SK-N-SH (cell line): Measurements from ENCODE around the gene TMPRSS13. TPM values are rescaled to one million over a fixed set of nuclear protein-coding genes. Genes with fewer than 3 reads are reported as not detected.

ENCODE experiments used
- CTCF ChIA-PET: fragments of 300-600, 350-600 bp; formaldehyde crosslinking; extraction: SDS; loops from one replicate; lab custom pipeline; 2021; lab: Yijun Ruan, JAX
- POLR2A ChIA-PET: fragments of 350-600 bp; sonication (Branson Sonifier 250); formaldehyde crosslinking; extraction: SDS; loops from one replicate; lab custom pipeline; 2020; ENCODE audit warnings: antibody characterized with exemption, inconsistent platforms; lab: Yijun Ruan, JAX
- DNase-seq: peaks from one replicate; pipeline ENCODE4 v3.0.0; 2012
- H2AFZ ChIP-seq: fragments of 200-600 bp; sonication (generic); 2 replicates; pipeline ENCODE4 v1.8.1; 2016; ENCODE audit warnings: antibody characterized with exemption, mild to moderate bottlenecking, low read depth
- H3F3A ChIP-seq: fragments of 200-600 bp; sonication (generic); replicated peaks from 2 replicates; pipeline ENCODE3; 2016; ENCODE audit warnings: antibody characterized with exemption, mild to moderate bottlenecking; ENCODE audit not compliant: insufficient read depth
- H3K27ac ChIP-seq, 2 experiments: fragments of 200-500 bp in 1 of 2; fragments of 200-600 bp in 1 of 2; sonication (Bioruptor generic) in 1 of 2; sonication (generic), shearing (Covaris generic) in 1 of 2; 2 replicates each; pipeline versions ENCODE4 v1.5.1 to v1.6.1; 2014 to 2016; ENCODE audit warnings: low read depth in 2 of 2, inconsistent platforms in 1 of 2, low read length in 1 of 2, mild to moderate bottlenecking in 1 of 2, mixed read lengths in 1 of 2
- H3K27me3 ChIP-seq: fragments of 200-600 bp; sonication (generic), shearing (Covaris generic); 2 replicates; pipeline ENCODE4 v1.6.1; 2016; ENCODE audit warnings: mixed run types; ENCODE audit not compliant: insufficient read depth
- H3K36me3 ChIP-seq, 2 experiments: fragments of 200-500 bp in 1 of 2; fragments of 200-600 bp in 1 of 2; sonication (Bioruptor generic) in 1 of 2; sonication (generic) in 1 of 2; replicated peaks in 1 of 2; 2 replicates each; pipeline versions ENCODE3 to v1.5.1; 2014 to 2016; ENCODE audit warnings: low read length in 1 of 2, mild to moderate bottlenecking in 1 of 2; ENCODE audit not compliant: insufficient read depth in 2 of 2, control insufficient read depth in 1 of 2
- H3K4me1 ChIP-seq, 2 experiments: fragments of 200-500 bp in 1 of 2; fragments of 200-600 bp in 1 of 2; sonication (Bioruptor generic) in 1 of 2; sonication (generic), shearing (Covaris generic) in 1 of 2; 2 replicates each; pipeline versions ENCODE4 v1.5.1 to v1.6.1; 2014 to 2016; ENCODE audit warnings: low read depth in 1 of 2, low read length in 1 of 2, mixed run types in 1 of 2; ENCODE audit not compliant: insufficient read depth in 2 of 2, control insufficient read depth in 1 of 2
- H3K4me2 ChIP-seq: fragments of 200-600 bp; sonication (generic), shearing (Covaris generic); 2 replicates; pipeline ENCODE4 v1.6.1; 2017; ENCODE audit warnings: mixed run types
- H3K4me3 ChIP-seq, 2 experiments: fragments of 200-500 bp in 1 of 2; fragments of 200-600 bp in 1 of 2; sonication (Bioruptor generic) in 1 of 2; sonication (generic), shearing (Covaris generic) in 1 of 2; 2 replicates each; pipeline versions ENCODE4 v1.5.1 to v1.8.1; 2014 to 2016; ENCODE audit warnings: low read depth in 2 of 2, inconsistent platforms in 1 of 2, low read length in 1 of 2, mild to moderate bottlenecking in 1 of 2, mixed read lengths in 1 of 2, moderate library complexity in 1 of 2
- H3K79me2 ChIP-seq: fragments of 200-600 bp; sonication (generic); 2 replicates; pipeline ENCODE4 v1.8.1; 2017; ENCODE audit warnings: mild to moderate bottlenecking; ENCODE audit not compliant: insufficient read depth
- H3K9ac ChIP-seq: fragments of 200-600 bp; sonication (generic); 2 replicates; pipeline ENCODE4 v1.6.1; 2017; ENCODE audit warnings: mixed run types
- H3K9me2 ChIP-seq: fragments of 200-600 bp; sonication (generic); 2 replicates; pipeline ENCODE4 v1.6.1; 2017; ENCODE audit warnings: mixed run types
- H3K9me3 ChIP-seq: fragments of 200-600 bp; sonication (generic); 2 replicates; pipeline ENCODE4 v1.6.1; 2017; ENCODE audit warnings: mixed run types, mild to moderate bottlenecking, moderate library complexity
- H4K20me1 ChIP-seq: fragments of 200-600 bp; sonication (generic); 2 replicates; pipeline ENCODE4 v1.6.1; 2017; ENCODE audit warnings: mild to moderate bottlenecking, mixed run types; ENCODE audit not compliant: insufficient read depth
- EZH2phosphoT487 ChIP-seq: fragments of 200-600 bp; sonication (generic); IDR thresholded peaks from 2 replicates; pipeline ENCODE4 v1.6.1; 2017; ENCODE audit warnings: low read depth, mixed run types, mild to moderate bottlenecking, antibody characterized with exemption, moderate library complexity, borderline replicate concordance
- FOSL2 ChIP-seq: IDR thresholded peaks from 2 replicates; pipeline ENCODE4 v1.4.0; 2012; ENCODE audit warnings: low read depth, mild to moderate bottlenecking, moderate library complexity, borderline replicate concordance
- FOXJ3 ChIP-seq: sonication (generic); formaldehyde crosslinking; IDR thresholded peaks from 2 replicates; pipeline ENCODE4 v1.5.1; 2020; ENCODE audit warnings: mild to moderate bottlenecking, missing genetic modification reagents
- FOXM1 ChIP-seq: IDR thresholded peaks from 2 replicates; pipeline ENCODE4 v1.4.0; 2012; ENCODE audit warnings: low read depth, mild to moderate bottlenecking
- GATA2 ChIP-seq: sonication (generic); formaldehyde crosslinking; IDR thresholded peaks from 2 replicates; pipeline ENCODE4 v1.5.0; 2020; ENCODE audit warnings: mild to moderate bottlenecking, missing genetic modification reagents
- MEF2A ChIP-seq: IDR thresholded peaks from 2 replicates; pipeline ENCODE4 v1.4.0; 2012; ENCODE audit warnings: low read depth, borderline replicate concordance
- NFIC ChIP-seq: IDR thresholded peaks from 2 replicates; pipeline ENCODE4 v1.4.0; 2012; ENCODE audit warnings: borderline replicate concordance
- RAD21 ChIP-seq: IDR thresholded peaks from 2 replicates; pipeline ENCODE4 v1.6.1; 2012; ENCODE audit warnings: mild to moderate bottlenecking, low read length
- RCOR1 ChIP-seq: fragments of 150-350 bp; IDR thresholded peaks from 2 replicates; pipeline ENCODE4 v1.6.1; 2017; ENCODE audit warnings: antibody characterized with exemption, low read length
- RXRA ChIP-seq: IDR thresholded peaks from 2 replicates; pipeline ENCODE4 v1.4.0; 2012; ENCODE audit warnings: low read depth, mild to moderate bottlenecking, borderline replicate concordance
- SIN3A ChIP-seq: IDR thresholded peaks from 2 replicates; pipeline ENCODE4 v1.6.1; 2012; ENCODE audit warnings: low read depth, mild to moderate bottlenecking, low read length, moderate library complexity, borderline replicate concordance
- TAF1 ChIP-seq: IDR thresholded peaks from 2 replicates; pipeline ENCODE4 v1.6.1; 2012; ENCODE audit warnings: low read depth, mild to moderate bottlenecking, low read length, moderate library complexity, borderline replicate concordance
- TCF12 ChIP-seq: IDR thresholded peaks from 2 replicates; pipeline ENCODE4 v1.4.0; 2012
- USF1 ChIP-seq: IDR thresholded peaks from 2 replicates; pipeline ENCODE4 v1.4.0; 2012; ENCODE audit warnings: low read depth, borderline replicate concordance
- YY1 ChIP-seq: IDR thresholded peaks from 2 replicates; pipeline ENCODE4 v1.4.0; 2012; ENCODE audit warnings: low read depth, mild to moderate bottlenecking
- ZBTB33 ChIP-seq: IDR thresholded peaks from 2 replicates; pipeline ENCODE4 v1.4.0; 2012; ENCODE audit warnings: low read depth, borderline replicate concordance
- WGBS: methylation state at CpG from one replicate; pipeline ENCODE4 v1.1.6; 2017; ENCODE audit warnings: low lambda C conversion rate; 5-methylcytosine and 5-hydroxymethylcytosine counted together
- polyA plus RNA-seq, 3 experiments: library from polyadenylated mRNA; depleted of rRNA; stranded (reverse); fragments of >200 nt; gene quantifications; 2 replicates each; pipeline ENCODE4 v1.2.3, GENCODE V29; 2012

TMPRSS13 gene
- polyA plus RNA-seq, 1 of the 3 experiments (the other 2 are of a cell fraction) = not detected

GRCh38 chr11:117940736-117941135 is 11.5 kb upstream of the TMPRSS13 start:
- no peak for TF ChIP-seq YY1
- TF ChIP-seq RCOR1 = no peak
- TF ChIP-seq GATA2 = no peak
- TF ChIP-seq SIN3A = no peak
- TF ChIP-seq FOSL2 = no peak
- TF ChIP-seq RAD21 = no peak
- no peak for TF ChIP-seq TCF12
- TF ChIP-seq TAF1 = no peak
- no peaks in the 10 kb centered on the region for H3K9me3 ChIP-seq
- no peak overlapping the region for H3K4me2 ChIP-seq
- no peaks in the 10 kb centered on the region for H3K36me3 ChIP-seq
- H2AFZ ChIP-seq = no peak overlapping the region
- no peaks in the 10 kb centered on the region for H3F3A ChIP-seq
- H3K27me3 ChIP-seq = no peaks in the 10 kb centered on the region; the same call in 1 of the 2 replicates
- no peaks in the 10 kb centered on the region for H4K20me1 ChIP-seq
- no peaks in the 10 kb centered on the region for H3K79me2 ChIP-seq
- ChIA-PET POLR2A (no interaction called here), CTCF (interaction anchor here (0.8 to 15.1 kb wide), 3 partner anchors 80 to 114 kb away, joined by 3 to 481 read pairs (median 3); partner anchors contain the start of gene FXYD2)
- DNase-seq = no peak
- no peaks in the 10 kb centered on the region; a peak in 1 of 4 replicates for H3K4me1 ChIP-seq
- WGBS = 86% methylated on average over 7 of the region's 8 CpGs
- no peak overlapping the region for H3K27ac ChIP-seq
- H3K9ac ChIP-seq = no peak overlapping the region
- H3K9me2 ChIP-seq = no peaks in the 10 kb centered on the region
- no peak overlapping the region for H3K4me3 ChIP-seq

- H3K4me3 ChIP-seq = no peak overlapping the region
- CTCF ChIA-PET = interaction anchor here (0.6 to 13.7 kb wide), 10 partner anchors 10 to 493 kb away, joined by 3 to 129 read pairs (median 4); no protein-coding TSS in a partner anchor
- POLR2A ChIA-PET = interaction anchor here (0.6 kb wide), 1 partner anchor 20 kb away, joined by 3 read pairs; no protein-coding TSS in a partner anchor
- H3K27me3 ChIP-seq = no peaks in the 10 kb centered on the region; the same call in 1 of the 2 replicates
- no peaks in the 10 kb centered on the region for H4K20me1 ChIP-seq
- no peak overlapping the region for H3K4me2 ChIP-seq
- H3F3A ChIP-seq = no peaks in the 10 kb centered on the region
- H3K9me3 ChIP-seq = no peaks in the 10 kb centered on the region
- H3K9ac ChIP-seq = no peak overlapping the region
- H3K27ac ChIP-seq = no peak overlapping the region
- DNase-seq = no peak
- no peaks in the 10 kb centered on the region for H3K79me2 ChIP-seq
- 35% methylated on average over 6 of the region's 6 CpGs for WGBS
- TF ChIP-seq GATA2 (no peak), RXRA (no peak), MEF2A (no peak), FOXM1 (no peak), EZH2phosphoT487 (no peak), USF1 (no peak), FOXJ3 (CRISPR knock-in tag) (no peak), ZBTB33 (no peak), NFIC (no peak)
- TF ChIP-seq, all 33 proteins: peak for 0
- Histone ChIP-seq H3K9me2 (no peaks in the 10 kb centered on the region), H3K4me1 (peaks cover 0 to 5% of the 10 kb centered on the region in 2 experiments; a peak in 1 of 4 replicates), H3K36me3 (no peaks in the 10 kb centered on the region), H2AFZ (no peak overlapping the region)
These were observed 7.8 kb upstream of the TMPRSS13 start for GRCh38 chr11:117936973-117937372.
